ENCODE data around the gene MKNK2. TPM values are rescaled to one million over a fixed set of nuclear protein-coding genes. Genes with fewer than 3 reads are reported as not detected.

The MKNK2 gene
- total RNA-seq, 1 experiment from 2014 or later = 96.8 TPM

- H3K9me2 ChIP-seq (replicated peaks; ENCODE audit: low read length) = no peaks in the 10 kb centered on the region
- POLR2A ChIA-PET (ENCODE audit: unreplicated experiment) = no interaction called here
Measured at GRCh38 chr19:2041683-2042484, 9.2 kb downstream of the MKNK2 start.

GRCh38 chr19:2041433-2041682 is 9.7 kb downstream of the MKNK2 start:
- intact Hi-C loops (cut with micrococcal nuclease) = no loop called here
- ATAC-seq (no peak), DNase-seq (no peak)
- Histone ChIP-seq H3K36me3 (ENCODE audit: low read depth, low read length) (peaks cover 2% of the 10 kb centered on the region; the same call in 1 of the 2 replicates), H4K20me1 (ENCODE audit: low read length) (no peaks in the 10 kb centered on the region), H3K4me1 (ENCODE audit: insufficient read depth, low read length) (no peaks in the 10 kb centered on the region), H3K9me2 (replicated peaks; ENCODE audit: low read length) (no peaks in the 10 kb centered on the region), H2AFZ (ENCODE audit: low read length) (no peak overlapping the region), H3F3A (ENCODE audit: low read length, unreplicated experiment) (no peaks in the 10 kb centered on the region), H3K27ac (ENCODE audit: low read length) (no peak overlapping the region), H3K27me3 (ENCODE audit: low read length) (no peaks in the 10 kb centered on the region), H3K9ac (ENCODE audit: low read length) (no peak overlapping the region), H3K79me2 (ENCODE audit: low read length) (peaks cover 8% of the 10 kb centered on the region; the same call in 1 of the 2 replicates), H3K9me3 (ENCODE audit: low read length) (no peaks in the 10 kb centered on the region), H3K4me2 (ENCODE audit: low read length) (no peak overlapping the region), H3K4me3 (ENCODE audit: low read length) (no peak overlapping the region)
- TF ChIP-seq EZH2phosphoT487 (IDR thresholded peaks at IDR 0.05; ENCODE audit: borderline replicate concordance, low read length) (no peak), EZH2 (IDR thresholded peaks at IDR 0.05; ENCODE audit: low read length, unreplicated experiment) (no peak)
- TF ChIP-seq, protein P1, sequence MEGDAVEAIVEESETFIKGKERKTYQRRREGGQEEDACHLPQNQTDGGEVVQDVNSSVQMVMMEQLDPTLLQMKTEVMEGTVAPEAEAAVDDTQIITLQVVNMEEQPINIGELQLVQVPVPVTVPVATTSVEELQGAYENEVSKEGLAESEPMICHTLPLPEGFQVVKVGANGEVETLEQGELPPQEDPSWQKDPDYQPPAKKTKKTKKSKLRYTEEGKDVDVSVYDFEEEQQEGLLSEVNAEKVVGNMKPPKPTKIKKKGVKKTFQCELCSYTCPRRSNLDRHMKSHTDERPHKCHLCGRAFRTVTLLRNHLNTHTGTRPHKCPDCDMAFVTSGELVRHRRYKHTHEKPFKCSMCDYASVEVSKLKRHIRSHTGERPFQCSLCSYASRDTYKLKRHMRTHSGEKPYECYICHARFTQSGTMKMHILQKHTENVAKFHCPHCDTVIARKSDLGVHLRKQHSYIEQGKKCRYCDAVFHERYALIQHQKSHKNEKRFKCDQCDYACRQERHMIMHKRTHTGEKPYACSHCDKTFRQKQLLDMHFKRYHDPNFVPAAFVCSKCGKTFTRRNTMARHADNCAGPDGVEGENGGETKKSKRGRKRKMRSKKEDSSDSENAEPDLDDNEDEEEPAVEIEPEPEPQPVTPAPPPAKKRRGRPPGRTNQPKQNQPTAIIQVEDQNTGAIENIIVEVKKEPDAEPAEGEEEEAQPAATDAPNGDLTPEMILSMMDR (conservative IDR thresholded peaks at IDR 0.05; ENCODE audit: low read depth, low read length) = no peak
- POLR2A ChIA-PET (ENCODE audit: unreplicated experiment) = no interaction called here
- CTCF ChIA-PET = interaction anchor here (0.6 kb wide), 1 partner anchor 50 kb away, joined by 4 read pairs; no protein-coding TSS in a partner anchor
- no TSS peak for BruUV-seq (replicated peaks)

More at GRCh38 chr19:2041683-2042484, 9.2 kb downstream of the MKNK2 start:
- Histone ChIP-seq H3K9me3 (ENCODE audit: low read length) (no peaks in the 10 kb centered on the region), H3K27ac (ENCODE audit: low read length) (no peak overlapping the region), H3F3A (ENCODE audit: low read length, unreplicated experiment) (no peaks in the 10 kb centered on the region), H2AFZ (ENCODE audit: low read length) (no peak overlapping the region), H3K4me1 (ENCODE audit: insufficient read depth, low read length) (no peaks in the 10 kb centered on the region), H4K20me1 (ENCODE audit: low read length) (peaks cover 2% of the 10 kb centered on the region), H3K79me2 (ENCODE audit: low read length) (peaks cover 13% of the 10 kb centered on the region), H3K4me3 (ENCODE audit: low read length) (no peak overlapping the region), H3K36me3 (ENCODE audit: low read depth, low read length) (peaks cover 2% of the 10 kb centered on the region; the same call in 1 of the 2 replicates), H3K27me3 (ENCODE audit: low read length) (no peaks in the 10 kb centered on the region), H3K9ac (ENCODE audit: low read length) (no peak overlapping the region), H3K4me2 (ENCODE audit: low read length) (no peak overlapping the region)
- intact Hi-C loops (cut with micrococcal nuclease) = no loop called here
- ATAC-seq (peak; percentile 76), DNase-seq (peak; percentile 51)
- TF ChIP-seq EZH2 (IDR thresholded peaks at IDR 0.05; ENCODE audit: low read length, unreplicated experiment) (no peak), EZH2phosphoT487 (IDR thresholded peaks at IDR 0.05; ENCODE audit: borderline replicate concordance, low read length) (no peak)
- TF ChIP-seq, protein P1 (conservative IDR thresholded peaks at IDR 0.05; ENCODE audit: low read depth, low read length) = no peak
- no TSS peak for BruUV-seq (replicated peaks)
- CTCF ChIA-PET = interaction anchor here (0.6 kb wide), 1 partner anchor 49 kb away, joined by 4 read pairs; no protein-coding TSS in a partner anchor
